Adrenal gland (tissue), 5 donors: ENCODE data around the gene LRP1B.

Source experiments
- CTCF ChIP-seq, 6 experiments: fragments of 450-650 bp in 4 of 6; fragments of 200-600 bp in 2 of 6; sonication (generic) in 1 of 6; IDR thresholded peaks; 1 replicate in 5 of 6; 2 replicates in 1 of 6; pipeline versions ENCODE4 v1.5.1 to v1.8.0; 2016 to 2021; ENCODE audit warnings: antibody characterized with exemption in 6 of 6, mild to moderate bottlenecking in 2 of 6, moderate library complexity in 1 of 6
- POLR2A ChIP-seq, 2 donors: fragments of 450-650 bp; IDR thresholded peaks; one replicate each; pipeline ENCODE4 v1.6.1; 2017; ENCODE audit warnings: antibody characterized with exemption in 2 of 2, mild to moderate bottlenecking in 2 of 2, moderate library complexity in 1 of 2
- donor health status: DM: no; HTN: no; CAD: no.

- TF ChIP-seq CTCF (IDR thresholded peaks at IDR 0.05): no peak
- TF ChIP-seq POLR2A (IDR thresholded peaks at IDR 0.05): no peak
Measured at GRCh38 chr2:140392824-140393223, 1738.0 kb downstream of the LRP1B start.
